Measurements from ENCODE around the gene HOXA9.

The HOXA9 gene

DNA sequence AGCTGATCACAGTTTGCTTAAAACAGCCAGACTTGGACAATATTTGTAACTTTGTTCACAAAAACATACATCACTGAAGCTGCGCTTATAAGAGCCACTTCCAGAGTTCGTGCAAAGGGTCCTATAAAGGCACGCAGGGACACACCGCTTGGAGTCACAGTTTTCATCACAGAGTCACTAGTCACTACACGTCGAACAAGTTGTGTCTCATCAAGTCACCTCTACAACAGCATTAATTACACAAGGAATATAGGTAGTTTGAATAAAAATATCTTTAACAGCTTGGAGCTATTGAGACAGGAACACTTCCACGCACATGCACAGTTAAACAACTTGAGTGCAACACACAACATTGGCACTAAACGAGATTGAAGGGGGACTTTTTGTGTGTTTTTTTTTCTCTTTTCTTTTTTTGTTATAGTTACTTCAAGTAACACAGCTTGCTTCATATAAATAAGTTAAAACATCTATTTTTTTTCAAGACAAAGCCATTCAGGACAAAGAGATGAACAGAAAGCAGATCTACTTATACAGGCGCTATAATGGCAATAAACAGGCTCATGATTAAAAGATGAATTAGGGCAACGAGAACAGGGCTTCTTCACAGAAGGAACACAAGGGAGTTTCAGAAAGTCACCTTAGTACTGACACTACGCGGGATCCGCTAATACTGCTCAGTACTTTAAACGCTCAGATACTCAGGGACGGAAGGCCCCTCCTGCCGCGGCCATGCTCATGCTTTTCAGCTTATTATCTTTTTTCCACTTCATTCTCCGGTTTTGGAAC lies 24.0 kb downstream of the HOXA9 start:
- no peak for DNase-seq

DNA sequence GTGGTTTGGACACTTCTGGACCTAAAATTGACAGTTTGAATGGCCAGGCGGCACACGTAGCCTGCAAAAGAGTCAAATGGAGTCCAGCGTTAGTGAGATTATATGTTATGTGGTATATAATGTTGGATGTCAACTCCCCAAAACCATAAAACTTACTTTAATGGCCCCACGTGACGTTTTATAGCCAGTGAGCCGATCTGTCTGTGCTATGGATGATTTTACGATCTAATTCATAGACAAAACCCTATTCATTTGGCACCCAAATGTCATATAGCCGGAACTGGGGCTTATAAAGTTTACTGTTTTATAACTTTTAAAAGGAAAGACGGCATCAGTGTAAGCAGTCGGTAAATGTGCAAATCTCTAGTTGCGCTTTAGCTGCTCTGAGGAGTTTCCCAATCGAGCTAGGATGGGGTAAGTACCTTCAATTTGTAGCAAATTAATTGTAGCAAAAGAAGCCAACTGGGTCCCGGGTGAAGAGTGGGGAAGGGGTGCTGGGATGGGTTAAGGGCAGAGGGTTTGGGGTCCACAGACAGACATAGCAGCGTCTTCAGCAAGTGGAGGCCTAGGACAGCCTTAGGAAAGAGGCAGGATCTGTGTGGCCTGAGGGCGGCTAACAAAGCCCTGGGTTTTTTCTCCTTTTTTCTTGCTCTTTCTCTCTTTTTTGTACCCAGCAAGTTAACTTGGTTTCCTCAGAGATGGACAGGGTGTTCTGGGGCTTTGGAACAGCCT lies 25.0 kb downstream of the HOXA9 start:
- no peak for DNase-seq

DNA sequence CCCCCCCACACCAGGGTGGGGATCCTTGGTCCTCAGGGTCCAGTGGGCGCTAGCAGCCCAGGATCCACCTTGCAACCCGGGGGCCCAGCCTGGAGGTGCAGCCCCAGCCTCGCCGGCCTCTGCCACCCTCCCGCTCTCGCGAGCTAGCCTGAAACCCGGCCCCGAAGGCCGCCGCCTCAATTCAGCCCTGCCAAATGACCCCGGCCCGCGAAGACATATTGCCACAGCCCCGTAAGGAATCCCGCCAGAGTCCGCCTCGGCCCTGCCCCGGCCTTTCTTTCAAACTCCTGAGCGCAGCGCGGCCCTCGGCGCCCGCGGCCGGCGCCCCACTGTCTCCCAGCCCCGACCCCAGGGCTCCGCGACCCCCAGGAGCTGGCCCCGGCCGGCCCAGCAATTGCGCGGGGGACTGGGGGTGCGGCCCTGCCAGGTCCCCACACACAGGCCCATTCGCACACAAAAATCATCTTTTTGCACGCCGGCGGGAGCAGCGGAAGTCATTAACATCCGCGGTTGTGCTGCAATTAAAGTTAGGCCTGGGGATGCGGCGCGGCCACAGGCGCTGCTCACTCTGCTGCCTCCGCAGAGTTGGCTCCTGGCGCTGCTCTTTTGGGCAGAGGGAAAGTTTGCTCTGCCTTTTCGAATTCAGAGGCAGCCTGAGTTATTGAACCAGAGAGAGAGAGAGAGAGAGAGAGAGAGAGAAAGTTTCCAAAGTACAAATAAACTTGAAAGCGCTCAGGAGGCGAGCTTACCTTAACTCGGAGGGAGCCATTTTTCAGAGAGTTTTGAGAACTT lies 25.8 kb downstream of the HOXA9 start:
- DNase-seq: no peak

DNA sequence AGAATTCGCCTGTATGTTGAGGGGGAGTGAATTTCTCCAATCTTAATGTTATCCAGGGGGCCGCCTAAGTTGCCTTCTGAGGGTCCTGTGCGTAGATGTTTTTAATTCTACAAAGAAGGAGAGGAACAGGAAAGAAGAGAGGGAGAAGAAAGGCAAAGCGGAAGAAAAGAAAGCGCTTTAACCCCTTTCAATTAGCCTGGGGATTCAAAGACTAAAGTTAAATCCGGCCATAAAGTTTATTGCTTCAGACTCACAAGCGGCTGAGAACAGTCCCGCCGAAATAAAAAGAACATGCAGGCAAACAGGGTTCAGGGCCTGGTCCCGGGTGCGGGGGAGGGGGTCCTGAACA lies 26.4 kb downstream of the HOXA9 start:
- DNase-seq: no peak

DNA sequence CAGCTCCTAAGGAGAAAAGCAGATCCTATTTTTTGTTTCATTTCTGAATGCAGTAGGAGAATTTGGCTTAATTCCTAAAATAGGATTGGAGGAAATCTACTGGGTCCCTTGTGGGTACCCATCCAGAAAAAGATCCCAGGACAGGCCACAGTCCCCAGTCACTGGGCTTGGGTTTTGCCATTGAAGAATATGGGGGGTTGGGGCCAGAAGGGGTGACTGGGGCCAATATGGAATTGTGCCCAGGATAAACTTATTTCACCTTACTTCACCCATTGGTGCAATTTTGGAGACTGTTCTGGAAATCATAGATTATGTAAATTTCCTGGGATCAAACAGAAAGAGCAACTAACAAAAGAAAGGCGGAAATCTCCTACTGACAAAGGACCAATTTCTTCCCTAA lies 26.9 kb downstream of the HOXA9 start:
- DNase-seq: no peak

DNA sequence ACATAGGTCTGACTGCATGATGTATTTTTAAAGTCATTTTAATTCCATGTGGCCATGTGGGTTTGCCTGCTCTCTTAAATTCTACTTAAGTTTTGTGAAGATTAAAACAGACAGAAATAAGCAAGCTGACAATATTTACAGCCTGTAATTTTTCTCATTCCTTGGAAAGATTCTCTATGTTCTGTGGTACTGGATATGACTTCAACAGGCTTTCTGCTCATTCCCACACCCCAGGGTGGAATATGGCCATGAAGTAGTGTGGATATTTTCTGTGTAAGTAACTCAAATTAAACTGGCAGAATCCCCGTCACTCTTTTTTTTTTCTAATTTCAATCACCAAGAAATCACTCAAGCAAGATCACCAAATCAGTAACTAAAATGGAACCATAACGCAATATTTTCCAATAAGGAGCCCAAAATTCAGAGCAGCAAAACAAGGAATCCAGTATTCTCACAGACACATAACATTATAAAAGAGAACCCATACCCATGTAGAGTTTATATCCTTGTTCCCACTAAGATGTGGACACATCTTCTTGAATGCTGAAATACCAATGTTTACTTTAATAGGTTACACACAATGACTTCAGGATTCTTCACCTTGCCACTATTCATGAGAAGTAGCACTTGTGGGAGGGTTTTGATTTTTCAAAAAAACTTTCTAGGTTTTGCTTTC lies 27.6 kb downstream of the HOXA9 start:
- DNase-seq: no peak

DNA sequence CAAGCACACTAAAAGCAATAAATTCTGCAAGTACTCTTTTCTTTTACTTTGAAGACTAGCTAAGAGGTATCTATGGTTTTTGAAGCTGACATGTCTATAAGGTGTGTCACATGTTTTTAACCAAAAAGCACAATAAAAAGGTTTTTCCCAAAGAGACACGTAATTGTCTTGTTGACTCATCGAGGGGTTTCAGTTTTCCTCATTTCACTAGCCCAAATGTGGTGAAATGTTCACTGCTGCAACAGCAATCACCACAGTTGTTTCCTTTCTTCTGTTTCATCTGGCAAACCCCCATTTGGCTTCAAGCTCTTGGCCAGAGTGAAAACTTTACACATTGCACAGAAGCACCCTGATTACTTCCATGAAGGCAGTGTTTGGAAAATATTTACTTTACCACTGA lies 30.9 kb downstream of the HOXA9 start:
- no peak for DNase-seq

DNA sequence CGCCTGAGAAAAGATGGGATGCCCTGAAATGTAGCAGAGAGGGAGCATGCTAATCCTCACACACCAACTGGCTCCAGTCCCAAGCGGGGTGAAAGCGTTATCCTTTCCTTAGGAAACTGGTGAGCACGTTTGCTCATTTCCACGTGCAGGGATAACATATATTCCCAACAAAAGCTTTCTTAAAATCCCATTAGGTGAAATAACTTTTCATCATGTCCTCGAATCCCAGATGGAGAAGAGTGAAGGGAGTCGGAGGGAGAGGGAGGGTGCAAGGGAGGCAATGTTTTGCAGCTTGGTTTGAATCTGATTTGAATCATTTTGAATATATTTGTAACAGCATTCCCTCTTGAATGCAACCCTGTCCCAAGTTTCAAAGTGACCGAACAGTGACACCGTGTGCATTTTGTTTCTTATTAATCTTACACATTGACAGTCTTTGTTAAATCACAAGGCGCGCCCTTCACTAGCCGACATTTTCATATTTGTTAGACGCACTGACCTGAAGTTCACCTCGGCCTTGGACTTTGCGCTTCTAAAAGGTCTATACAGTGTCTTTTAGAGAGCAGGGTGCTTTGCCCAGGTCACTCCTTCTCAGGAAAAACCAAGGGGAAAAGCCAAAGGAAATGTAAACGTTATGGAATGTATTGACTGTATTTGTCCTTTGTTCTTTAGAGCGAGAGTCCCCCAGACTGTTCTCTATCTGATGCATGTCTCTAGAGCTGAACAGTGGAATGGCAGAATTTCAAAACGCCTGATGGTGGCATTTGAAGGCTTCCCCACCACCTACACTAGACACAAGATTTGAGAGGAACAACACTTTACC lies 31.7 kb downstream of the HOXA9 start:
- DNase-seq: no peak

DNA sequence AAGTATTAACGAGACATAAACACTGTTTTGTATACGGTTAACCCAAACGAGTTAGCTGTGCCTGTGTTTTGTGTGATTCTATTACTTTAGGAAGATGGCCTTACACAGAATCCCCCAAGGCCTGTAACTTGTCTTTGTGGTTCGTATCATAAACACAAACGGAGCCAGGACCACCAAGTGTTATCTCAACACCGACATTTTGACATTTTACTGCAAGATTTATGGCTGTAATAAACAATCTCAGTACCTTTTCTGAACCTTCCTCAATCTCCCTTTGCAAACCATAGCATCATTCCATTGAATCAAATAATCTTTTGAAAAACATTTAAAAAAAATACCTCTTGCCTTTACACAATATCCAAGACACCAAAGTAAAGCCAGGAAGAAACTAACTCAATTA lies 32.4 kb downstream of the HOXA9 start:
- DNase-seq: no peak

DNA sequence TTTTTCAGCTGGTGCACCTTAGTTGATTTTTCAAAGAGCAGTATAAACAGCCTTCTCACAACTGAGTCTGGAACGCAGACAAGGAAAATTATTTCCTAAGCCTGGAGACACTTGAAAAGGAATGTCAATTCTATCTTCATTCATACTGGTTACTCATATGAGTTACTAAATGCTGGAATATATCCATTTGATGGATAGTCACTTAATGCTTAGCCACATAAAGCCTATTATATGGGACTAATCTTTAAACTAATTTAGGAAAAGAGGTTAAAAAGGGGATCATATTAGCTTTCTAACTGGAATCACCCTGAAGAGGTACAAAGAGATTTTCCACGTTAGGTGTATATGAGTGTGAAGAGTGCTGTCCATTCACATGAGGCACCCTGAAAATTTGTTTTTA lies 33.1 kb downstream of the HOXA9 start:
- no peak for DNase-seq

DNA sequence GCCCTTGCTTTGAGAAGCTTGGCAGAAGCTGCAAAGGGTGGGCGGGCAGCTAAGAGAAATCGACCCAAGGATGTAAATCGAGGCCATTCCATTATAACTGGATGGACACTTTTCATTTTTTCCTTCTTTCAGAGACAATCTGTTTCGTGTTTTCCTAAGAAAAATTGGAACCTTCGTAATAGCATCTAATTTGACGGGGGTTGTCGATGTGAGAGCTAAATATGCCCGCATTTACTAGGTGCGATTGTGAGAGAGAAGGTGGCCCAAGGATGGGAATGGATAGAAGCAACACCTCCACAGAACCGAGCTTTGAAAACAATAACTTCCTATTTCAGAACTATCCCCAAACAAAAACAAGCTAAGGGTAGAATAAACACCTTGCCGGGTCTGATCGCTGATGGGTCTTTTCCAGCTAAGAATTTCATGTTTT lies 33.9 kb downstream of the HOXA9 start:
- DNase-seq: no peak

DNA sequence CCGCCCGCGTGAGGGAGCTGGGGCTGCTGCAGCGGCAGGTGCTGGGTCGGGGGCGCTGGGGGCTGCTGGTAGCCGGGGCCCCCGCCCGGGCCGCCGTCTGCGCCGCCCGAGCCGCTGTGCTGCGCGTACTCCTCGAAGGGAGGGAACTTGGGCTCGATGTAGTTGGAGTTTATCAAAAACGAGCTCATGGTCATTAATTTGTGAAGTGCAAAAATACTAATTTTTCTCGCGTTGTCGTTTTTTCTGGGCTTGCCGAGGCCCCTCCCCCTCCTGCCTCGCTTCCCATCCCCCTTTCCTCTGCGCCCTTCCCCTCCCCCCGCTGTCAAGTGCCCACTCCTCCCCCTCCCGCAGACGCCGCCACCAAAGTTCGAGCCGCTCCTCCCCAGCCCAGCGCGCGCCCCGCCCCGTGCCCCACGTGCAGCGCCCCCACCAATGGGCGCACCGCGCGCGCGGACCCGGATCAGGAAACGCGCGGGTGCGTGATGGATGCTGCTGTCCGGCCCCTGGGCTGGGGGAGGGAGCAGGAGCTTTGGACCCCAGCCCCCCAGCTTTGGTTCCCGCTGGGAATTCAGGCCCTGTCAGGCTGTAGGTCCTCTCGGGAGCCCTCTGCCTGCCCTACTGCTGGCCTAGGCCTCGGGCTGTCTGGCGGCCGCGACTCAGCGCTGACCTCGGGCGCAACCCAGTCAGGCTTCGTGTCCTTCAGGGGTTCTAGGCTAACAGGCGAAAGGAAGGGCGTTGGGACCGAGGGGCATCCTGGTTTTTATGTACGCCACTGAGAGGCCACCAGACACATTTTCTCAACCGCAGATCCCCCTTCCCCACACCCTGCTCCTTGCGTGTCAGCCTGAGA lies 34.6 kb downstream of the HOXA9 start, which contains the start of gene HOXA4:
Gene HOXA4 (minus strand): TSS at position 218 of the 850 bp plus-strand sequence. CDS start 24 bp downstream, at position 194.
- DNase-seq: peak; percentile 92

DNA sequence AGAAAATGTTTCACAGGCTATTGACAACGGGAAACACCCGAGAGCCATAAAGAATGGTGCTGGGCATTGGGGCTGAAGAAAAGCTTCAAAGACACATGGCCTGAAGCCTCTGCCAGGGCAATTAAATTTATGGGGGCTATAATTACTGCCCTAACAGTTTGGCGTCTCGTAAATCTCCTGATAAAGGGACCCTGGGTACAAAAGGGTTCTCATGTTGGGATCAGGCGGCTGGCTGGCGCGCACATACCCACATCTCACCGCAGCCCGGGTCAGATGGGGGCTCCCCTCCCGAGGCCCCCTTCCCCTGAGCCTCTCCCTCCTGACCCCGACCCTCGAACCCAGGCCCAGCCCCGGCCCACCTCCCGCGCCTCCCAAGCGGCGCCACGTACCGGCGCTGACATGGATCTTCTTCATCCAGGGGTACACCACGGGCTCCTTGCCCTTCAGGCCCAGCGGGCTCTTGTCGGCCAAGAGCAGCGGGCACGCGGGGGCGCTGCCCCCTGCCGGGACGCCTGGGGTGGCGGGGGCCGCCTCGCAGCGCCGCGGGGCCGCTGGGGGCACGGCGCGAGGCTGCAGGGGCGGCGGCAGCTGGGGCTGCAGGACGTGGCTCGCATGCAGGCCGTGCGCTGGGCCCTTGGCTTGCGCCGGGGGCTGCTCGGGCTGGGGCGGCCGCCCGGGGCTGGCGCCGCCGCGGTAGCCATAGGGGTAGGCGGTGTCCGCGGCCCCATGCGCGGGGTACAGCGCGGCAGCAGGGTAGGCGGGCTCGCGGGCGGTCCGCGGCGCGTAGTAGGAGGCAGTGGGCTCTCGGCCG lies 35.4 kb downstream of the HOXA9 start:
- DNase-seq: peak; percentile 62

DNA sequence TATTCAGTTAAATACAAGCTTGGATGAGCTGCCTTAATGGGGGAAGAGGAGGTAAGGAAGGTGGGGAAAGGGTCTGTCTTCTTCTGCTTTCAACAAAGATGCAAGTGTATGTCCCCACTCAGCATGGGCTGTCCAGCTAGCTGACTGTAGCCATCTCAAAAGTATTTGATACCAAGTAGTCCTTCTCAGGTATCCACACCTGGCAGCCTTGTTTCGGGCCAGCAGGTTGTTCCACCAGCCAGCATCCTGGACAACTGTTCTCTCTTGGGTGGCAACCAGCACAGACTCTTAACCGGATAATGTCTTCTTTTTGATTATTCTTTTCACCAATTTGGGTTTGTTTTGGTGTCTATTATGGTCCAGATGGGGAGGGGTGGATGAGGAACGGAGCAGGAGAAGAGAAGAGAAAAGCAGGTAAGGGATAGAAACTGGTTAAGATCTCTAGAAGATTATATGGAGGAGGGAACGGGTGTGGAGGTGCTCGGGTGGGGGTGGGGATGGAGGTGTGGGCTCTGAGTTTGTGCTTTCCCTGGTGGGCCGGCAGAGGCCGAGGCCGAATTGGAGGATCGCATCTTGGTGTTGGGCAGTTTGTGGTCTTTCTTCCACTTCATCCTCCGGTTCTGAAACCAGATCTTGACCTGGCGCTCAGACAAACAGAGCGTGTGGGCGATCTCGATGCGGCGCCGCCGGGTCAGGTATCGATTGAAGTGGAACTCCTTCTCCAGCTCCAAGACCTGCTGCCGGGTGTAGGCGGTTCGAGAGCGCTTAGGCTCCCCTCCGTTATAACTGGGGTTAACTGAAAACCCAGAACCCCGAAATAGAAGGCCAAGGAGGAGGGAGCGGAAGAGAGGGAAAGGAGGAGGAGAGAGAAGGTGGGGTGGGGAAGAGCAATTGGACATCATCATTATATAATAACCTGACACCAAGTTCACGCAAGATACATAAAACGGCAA lies 36.3 kb downstream of the HOXA9 start:
- DNase-seq: no peak

DNA sequence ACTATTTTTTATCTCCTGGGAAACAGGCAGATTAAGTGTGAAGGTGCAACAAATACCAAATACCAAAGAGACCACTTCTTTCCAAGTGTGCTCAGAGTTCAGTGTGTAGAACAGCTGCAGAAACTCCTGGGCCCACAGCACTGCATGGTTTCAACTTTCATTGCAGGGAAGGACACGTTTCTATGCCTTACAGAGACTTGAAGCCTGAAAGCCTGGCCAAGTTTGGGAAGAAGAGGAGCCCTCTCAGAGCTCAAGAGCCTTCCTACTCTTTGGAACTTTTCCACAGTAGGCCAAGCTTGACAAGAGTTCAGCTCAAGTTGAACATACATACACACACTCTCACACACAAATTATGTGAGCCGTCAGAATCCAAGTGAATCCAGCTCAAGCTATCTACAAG lies 37.3 kb downstream of the HOXA9 start:
- no peak for DNase-seq

DNA sequence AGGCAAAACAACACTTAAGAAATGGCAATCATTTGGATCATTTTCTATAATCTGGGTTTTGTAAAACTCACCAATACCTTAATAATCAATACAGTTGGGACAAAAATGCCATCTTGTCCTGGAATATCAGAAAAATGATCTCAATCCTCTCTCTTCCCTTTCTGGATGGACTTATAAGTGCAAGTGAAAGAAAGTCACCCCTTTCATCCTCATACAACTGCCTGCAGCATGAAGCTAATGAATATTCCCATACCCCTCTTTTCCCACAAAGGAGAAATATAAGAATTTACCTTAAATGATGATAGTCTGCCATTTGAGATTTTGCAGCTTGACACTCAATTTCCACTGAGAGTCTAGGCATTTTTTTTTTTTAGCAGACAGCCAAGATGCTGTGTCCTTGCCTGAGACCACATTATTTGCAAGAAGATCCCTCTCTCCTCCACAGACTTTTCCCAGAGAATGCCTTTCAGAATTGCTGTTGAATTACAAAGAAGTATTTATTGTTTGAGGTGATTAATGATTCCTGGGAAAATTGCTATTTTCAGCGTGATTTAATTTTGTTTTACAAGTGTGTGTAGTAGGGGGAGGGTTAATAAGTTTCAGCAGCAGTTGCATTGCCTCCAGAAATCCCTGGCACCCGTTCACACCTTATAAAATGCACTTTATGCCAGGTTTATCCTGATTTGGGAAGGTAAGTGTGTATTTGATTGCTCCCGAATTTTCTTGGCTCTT lies 38.6 kb downstream of the HOXA9 start:
- no peak for DNase-seq

DNA sequence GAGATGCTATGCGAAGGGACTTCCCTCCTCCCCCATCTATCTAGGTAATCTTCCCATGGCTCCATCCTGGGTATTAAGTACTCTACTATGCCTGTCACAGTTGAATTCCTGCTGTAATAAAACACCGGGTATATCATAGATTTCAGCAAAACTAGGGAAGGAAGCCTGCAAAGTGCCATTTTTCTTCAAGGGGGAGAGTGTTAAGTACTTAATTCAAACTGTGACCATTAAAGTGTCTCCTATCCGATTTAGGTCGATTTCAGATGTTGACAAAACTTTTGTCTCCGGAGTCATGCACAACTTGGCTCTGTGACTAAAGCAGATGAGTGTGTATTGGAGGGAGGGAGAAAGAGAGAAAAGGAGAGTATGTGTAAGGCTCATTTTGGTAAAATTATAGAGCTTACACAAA lies 39.3 kb downstream of the HOXA9 start:
- no peak for DNase-seq
